CD14-positive monocyte (primary cell): Measurements from ENCODE around the gene SORBS2. TPM values are rescaled to one million over a fixed set of nuclear protein-coding genes. Genes with fewer than 3 reads are reported as not detected.

Experiments used
- DNase-seq, 3 donors: peaks; one replicate each; pipeline ENCODE4 v3.0.0-alpha.2; 2011 to 2022
- H2AFZ ChIP-seq: 2 replicates; pipeline ENCODE4 v1.6.0; 2012; ENCODE audit warnings: mild to moderate bottlenecking, low read depth, low read length, inconsistent platforms; ENCODE audit not compliant: insufficient read depth, poor library complexity, severe bottlenecking
- H3K27ac ChIP-seq, 2 donors: 1 replicate in 1 of 2; 2 replicates in 1 of 2; pipeline ENCODE4 v1.5.1; 2012 to 2013; ENCODE audit warnings: low read length in 2 of 2, control low read depth in 1 of 2, inconsistent platforms in 1 of 2, low read depth in 1 of 2, mild to moderate bottlenecking in 1 of 2
- H3K27me3 ChIP-seq, 2 donors: one replicate each; pipeline versions ENCODE4 v1.6.0 to v1.6.1; 2011 to 2013; ENCODE audit warnings: low read length in 2 of 2; ENCODE audit not compliant: control insufficient read depth in 2 of 2, insufficient read depth in 2 of 2
- H3K36me3 ChIP-seq, 2 donors: replicated peaks in 1 of 2; 1 replicate in 1 of 2; 2 replicates in 1 of 2; pipeline versions ENCODE4 v1.5.1 to v1.6.1; 2012 to 2013; ENCODE audit warnings: low read length in 2 of 2, control low read depth in 1 of 2, inconsistent platforms in 1 of 2, mild to moderate bottlenecking in 1 of 2; ENCODE audit not compliant: insufficient read depth in 2 of 2, control insufficient read depth in 1 of 2
- H3K4me1 ChIP-seq, 2 donors: 1 replicate in 1 of 2; 2 replicates in 1 of 2; pipeline versions ENCODE4 v1.5.1 to v1.6.1; 2012 to 2013; ENCODE audit warnings: low read length in 2 of 2, control low read depth in 1 of 2, inconsistent platforms in 1 of 2, mild to moderate bottlenecking in 1 of 2, moderate library complexity in 1 of 2; ENCODE audit not compliant: insufficient read depth in 2 of 2, control insufficient read depth in 1 of 2
- H3K4me2 ChIP-seq: replicated peaks from 2 replicates; pipeline ENCODE3; 2012; ENCODE audit warnings: low read length, moderate library complexity, mild to moderate bottlenecking; ENCODE audit not compliant: poor library complexity, severe bottlenecking; ENCODE audit errors: extremely low read depth
- H3K4me3 ChIP-seq, 3 experiments: fragments of 200-600 bp in 1 of 3; sonication (generic) in 1 of 3; replicated peaks in 1 of 3; 1 replicate in 2 of 3; 2 replicates in 1 of 3; pipeline ENCODE4 v1.5.1; 2011 to 2013; ENCODE audit warnings: low read length in 3 of 3, mild to moderate bottlenecking in 3 of 3, control low read depth in 2 of 3, low read depth in 2 of 3, inconsistent platforms in 1 of 3, moderate library complexity in 1 of 3
- H3K79me2 ChIP-seq: 2 replicates; pipeline ENCODE4 v1.6.0; 2012; ENCODE audit warnings: mild to moderate bottlenecking, control low read depth, inconsistent platforms, low read length, moderate library complexity; ENCODE audit not compliant: insufficient read depth
- H3K9ac ChIP-seq: 2 replicates; pipeline ENCODE4 v1.6.0; 2017; ENCODE audit warnings: low read length, mild to moderate bottlenecking; ENCODE audit not compliant: insufficient read depth, poor library complexity, severe bottlenecking
- H3K9me3 ChIP-seq, 2 donors: replicated peaks in 1 of 2; 1 replicate in 1 of 2; 2 replicates in 1 of 2; pipeline versions ENCODE4 v1.5.1 to v1.6.1; 2012 to 2013; ENCODE audit warnings: low read length in 2 of 2, control low read depth in 1 of 2; ENCODE audit not compliant: control insufficient read depth in 1 of 2, insufficient read depth in 1 of 2
- H4K20me1 ChIP-seq: 2 replicates; pipeline ENCODE4 v1.6.0; 2012; ENCODE audit warnings: mild to moderate bottlenecking, low read length, control low read depth, moderate library complexity; ENCODE audit not compliant: insufficient read depth
- H3K27ac Mint-ChIP-seq, 7 donors: one replicate each; pipeline ENCODE4 v1.8.0; 2020; ENCODE audit warnings: mild to moderate bottlenecking in 7 of 7, mixed read lengths in 7 of 7, moderate library complexity in 6 of 7, inconsistent platforms in 2 of 7
- H3K27me3 Mint-ChIP-seq, 3 donors: one replicate each; pipeline ENCODE4 v1.8.0; 2021 to 2022; ENCODE audit warnings: low read depth in 3 of 3, mild to moderate bottlenecking in 3 of 3, mixed read lengths in 3 of 3, moderate library complexity in 3 of 3, inconsistent platforms in 1 of 3
- H3K36me3 Mint-ChIP-seq, 2 donors: one replicate each; pipeline ENCODE4 v1.8.0; 2020; ENCODE audit warnings: mixed read lengths in 2 of 2, inconsistent platforms in 1 of 2, mild to moderate bottlenecking in 1 of 2
- H3K4me1 Mint-ChIP-seq: one replicate; pipeline ENCODE4 v1.8.0; 2020; ENCODE audit warnings: mild to moderate bottlenecking, mixed read lengths
- H3K4me3 Mint-ChIP-seq, 2 donors: one replicate each; pipeline ENCODE4 v1.8.0; 2020; ENCODE audit warnings: mild to moderate bottlenecking in 2 of 2, mixed read lengths in 2 of 2, moderate library complexity in 1 of 2
- H3K9me3 Mint-ChIP-seq, 7 donors: one replicate each; pipeline ENCODE4 v1.8.0; 2020 to 2022; ENCODE audit warnings: mixed read lengths in 7 of 7, mild to moderate bottlenecking in 6 of 7, moderate library complexity in 6 of 7, inconsistent platforms in 2 of 7
- CTCF ChIP-seq: fragments of 200-600 bp; IDR thresholded peaks from one replicate; pipeline ENCODE4 v1.8.0; 2022; ENCODE audit warnings: antibody characterized with exemption, mild to moderate bottlenecking
- WGBS: methylation state at CpG from one replicate; pipeline ENCODE4 v1.1.5; 2013; ENCODE audit warnings: missing lambda C conversion rate; ENCODE audit not compliant: insufficient coverage; 5-methylcytosine and 5-hydroxymethylcytosine counted together
- intact Hi-C, 2 donors: fragments of 100-400 bp; cut with micrococcal nuclease; formaldehyde crosslinking; loops; one replicate each; pipeline versions ENCODE4 v1.15.0 to v1.15.1; 2023
- polyA plus RNA-seq, 3 donors: library from polyadenylated mRNA; depleted of rRNA in 1 of 3; unstranded in 2 of 3; stranded (reverse) in 1 of 3; fragments of 300-500 nt in 2 of 3; fragments of >200 nt in 1 of 3; fragmentation: Illumina TruSeq in 2 of 3; gene quantifications; 1 replicate in 2 of 3; 2 replicates in 1 of 3; pipeline ENCODE4 v1.2.3, GENCODE V29; 2012 to 2021

SORBS2 gene
- polyA plus RNA-seq, 3 donors: not detected

GRCh38 chr4:185810746-185811508 lies 1.1 kb downstream of the SORBS2 start:
- Histone ChIP-seq H3K36me3 (no peaks in the 10 kb centered on the region), H3K9ac (no peak overlapping the region), H3K27ac (no peak overlapping the region), H4K20me1 (no peaks in the 10 kb centered on the region), H3K79me2 (no peaks in the 10 kb centered on the region), H3K4me2 (no peak overlapping the region), H2AFZ (no peak overlapping the region), H3K4me3 (no peak overlapping the region), H3K27me3 (peaks cover 0 to 7% of the 10 kb centered on the region in 2 donors), H3K9me3 (no peaks in the 10 kb centered on the region), H3K4me1 (no peaks in the 10 kb centered on the region)
- Mint-ChIP-seq H3K27ac (no peak overlapping the region), H3K36me3 (no peaks in the 10 kb centered on the region), H3K27me3 (peaks cover 10 to 15% (median 13%) of the 10 kb centered on the region in 3 donors), H3K4me3 (no peak overlapping the region), H3K4me1 (no peaks in the 10 kb centered on the region), H3K9me3 (no peaks in the 10 kb centered on the region)
- intact Hi-C loops: no loop called here
- 97% methylated on average over 5 of the region's 13 CpGs for WGBS
- DNase-seq: no peak
- no peak for TF ChIP-seq CTCF

GRCh38 chr4:185809533-185810071 lies 2.4 kb downstream of the SORBS2 start:
- DNase-seq: no peak
- Histone ChIP-seq H3K4me1 (no peaks in the 10 kb centered on the region), H4K20me1 (no peaks in the 10 kb centered on the region), H3K36me3 (no peaks in the 10 kb centered on the region), H3K9ac (no peak overlapping the region), H2AFZ (no peak overlapping the region), H3K4me3 (no peak overlapping the region), H3K79me2 (no peaks in the 10 kb centered on the region), H3K27ac (no peak overlapping the region), H3K27me3 (peaks cover 0 to 7% of the 10 kb centered on the region in 2 donors), H3K4me2 (no peak overlapping the region), H3K9me3 (no peaks in the 10 kb centered on the region)
- H3K4me1 Mint-ChIP-seq: no peaks in the 10 kb centered on the region
- H3K27me3 Mint-ChIP-seq: peaks cover 10 to 15% (median 13%) of the 10 kb centered on the region in 3 donors
- H3K36me3 Mint-ChIP-seq: no peaks in the 10 kb centered on the region
- WGBS: 75% methylated on average over 4 of the region's 4 CpGs
- H3K9me3 Mint-ChIP-seq: no peaks in the 10 kb centered on the region
- intact Hi-C loops: no loop called here
- H3K27ac Mint-ChIP-seq: no peak overlapping the region
- H3K4me3 Mint-ChIP-seq: no peak overlapping the region
- no peak for TF ChIP-seq CTCF
